Endothelial cell (in vitro differentiated cells): ENCODE measurements around the gene PHF3. TPM values are rescaled to one million over a fixed set of nuclear protein-coding genes. Genes with fewer than 3 reads are reported as not detected.
A peak's percentile ranks its signal among the peaks of the same experiment; 100 is the strongest.

Experiments used
- DNase-seq: peaks from one replicate; pipeline ENCODE4 v3.0.0; 2021; ENCODE audit warnings: low spot score
- H3K27ac Mint-ChIP-seq: one replicate; pipeline ENCODE4 v1.8.0; 2021; ENCODE audit warnings: mixed read lengths, inconsistent platforms; ENCODE audit not compliant: unreplicated experiment
- H3K27me3 Mint-ChIP-seq: one replicate; pipeline ENCODE4 v1.8.0; 2021; ENCODE audit warnings: mild to moderate bottlenecking, moderate library complexity, mixed read lengths, inconsistent platforms; ENCODE audit not compliant: unreplicated experiment
- H3K36me3 Mint-ChIP-seq: one replicate; pipeline ENCODE4 v1.8.0; 2021; ENCODE audit warnings: mild to moderate bottlenecking, low read depth, mixed read lengths, inconsistent platforms; ENCODE audit not compliant: unreplicated experiment
- H3K4me1 Mint-ChIP-seq: one replicate; pipeline ENCODE4 v1.8.0; 2021; ENCODE audit warnings: mild to moderate bottlenecking, mixed read lengths, inconsistent platforms; ENCODE audit not compliant: unreplicated experiment
- H3K4me3 Mint-ChIP-seq: one replicate; pipeline ENCODE4 v1.8.0; 2021; ENCODE audit warnings: mild to moderate bottlenecking, mixed read lengths, inconsistent platforms; ENCODE audit not compliant: unreplicated experiment
- H3K9me3 Mint-ChIP-seq: one replicate; pipeline ENCODE4 v1.8.0; 2021; ENCODE audit warnings: mixed read lengths, inconsistent platforms; ENCODE audit not compliant: unreplicated experiment
- total RNA-seq: library from RNA; stranded (reverse); fragmentation: NEBNext Ultra II Directional; extraction: Animal tissue kit (Norgen Biotek cat#: 25700); gene quantifications from one replicate; pipeline ENCODE4 v1.2.1, GENCODE V29; 2021; ENCODE audit not compliant: unreplicated experiment
- TF ChIP-seq, protein P1 (sequence below): fragments of 200-600 bp; sonication (generic); IDR thresholded peaks from one replicate; pipeline ENCODE4 v1.5.0; 2021; ENCODE audit warnings: antibody characterized with exemption; ENCODE audit not compliant: unreplicated experiment

Gene PHF3
- total RNA-seq, 1 donor from 2014 or later = 47.9 TPM

DNA sequence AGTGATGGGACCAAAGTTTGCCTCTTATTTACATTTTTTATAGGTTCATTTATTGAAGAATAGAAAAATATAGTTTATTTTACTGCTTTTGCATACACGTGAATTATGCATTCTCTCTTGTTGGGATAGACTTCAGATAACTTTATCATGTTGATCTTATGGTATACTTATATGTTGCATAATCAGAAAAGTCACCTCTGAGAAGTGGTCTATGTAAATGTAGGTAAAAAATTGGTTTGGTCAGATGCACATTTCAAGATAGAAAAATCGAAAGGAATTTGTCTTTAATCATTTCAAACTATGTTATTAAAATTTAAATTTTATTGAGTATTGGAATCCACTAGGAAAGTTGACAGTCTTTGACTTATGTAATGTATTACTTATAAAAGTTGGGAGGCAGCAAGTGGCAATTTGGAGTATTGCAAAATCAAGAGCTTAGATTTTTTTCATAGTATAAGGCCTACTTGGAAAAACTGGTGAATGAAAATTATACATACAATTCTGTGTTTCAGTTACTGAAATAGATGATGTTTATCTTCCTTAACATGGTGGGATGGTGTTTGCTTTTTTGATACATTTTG, 2.4 kb downstream of the PHF3 start:
- Mint-ChIP-seq H3K27me3 (peaks cover 11% of the 10 kb centered on the region), H3K4me3 (peak overlapping the region; percentile 47), H3K36me3 (peaks cover 8% of the 10 kb centered on the region), H3K9me3 (no peaks in the 10 kb centered on the region), H3K27ac (peak overlapping the region; percentile 67), H3K4me1 (peaks cover 31% of the 10 kb centered on the region)
- TF ChIP-seq, protein P1, sequence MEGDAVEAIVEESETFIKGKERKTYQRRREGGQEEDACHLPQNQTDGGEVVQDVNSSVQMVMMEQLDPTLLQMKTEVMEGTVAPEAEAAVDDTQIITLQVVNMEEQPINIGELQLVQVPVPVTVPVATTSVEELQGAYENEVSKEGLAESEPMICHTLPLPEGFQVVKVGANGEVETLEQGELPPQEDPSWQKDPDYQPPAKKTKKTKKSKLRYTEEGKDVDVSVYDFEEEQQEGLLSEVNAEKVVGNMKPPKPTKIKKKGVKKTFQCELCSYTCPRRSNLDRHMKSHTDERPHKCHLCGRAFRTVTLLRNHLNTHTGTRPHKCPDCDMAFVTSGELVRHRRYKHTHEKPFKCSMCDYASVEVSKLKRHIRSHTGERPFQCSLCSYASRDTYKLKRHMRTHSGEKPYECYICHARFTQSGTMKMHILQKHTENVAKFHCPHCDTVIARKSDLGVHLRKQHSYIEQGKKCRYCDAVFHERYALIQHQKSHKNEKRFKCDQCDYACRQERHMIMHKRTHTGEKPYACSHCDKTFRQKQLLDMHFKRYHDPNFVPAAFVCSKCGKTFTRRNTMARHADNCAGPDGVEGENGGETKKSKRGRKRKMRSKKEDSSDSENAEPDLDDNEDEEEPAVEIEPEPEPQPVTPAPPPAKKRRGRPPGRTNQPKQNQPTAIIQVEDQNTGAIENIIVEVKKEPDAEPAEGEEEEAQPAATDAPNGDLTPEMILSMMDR = no peak
- DNase-seq = no peak

DNA sequence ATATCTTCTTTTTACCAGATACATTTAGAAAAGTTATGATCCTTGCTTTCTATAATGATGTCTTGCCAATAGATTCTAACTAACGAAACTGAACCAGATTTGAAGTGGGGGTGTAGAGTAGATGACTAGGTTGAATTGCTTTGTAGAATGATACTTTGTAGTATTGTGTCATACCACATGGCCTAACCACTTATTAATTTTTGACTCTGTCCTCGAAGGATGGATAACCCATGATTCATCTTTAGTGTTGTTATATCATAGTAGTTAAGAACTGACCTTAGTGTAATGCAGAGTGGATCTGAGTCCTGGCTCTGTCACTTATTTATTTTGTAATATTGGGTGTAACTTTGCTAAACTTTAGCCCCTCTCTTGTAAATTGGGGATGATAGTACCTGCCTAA, 4.5 kb downstream of the PHF3 start:
- Mint-ChIP-seq H3K27ac (no peak overlapping the region), H3K9me3 (no peaks in the 10 kb centered on the region), H3K27me3 (peaks cover 9% of the 10 kb centered on the region), H3K4me1 (peaks cover 26% of the 10 kb centered on the region), H3K4me3 (no peak overlapping the region), H3K36me3 (peaks cover 8% of the 10 kb centered on the region)
- no peak for DNase-seq
- TF ChIP-seq, protein P1 = no peak

DNA sequence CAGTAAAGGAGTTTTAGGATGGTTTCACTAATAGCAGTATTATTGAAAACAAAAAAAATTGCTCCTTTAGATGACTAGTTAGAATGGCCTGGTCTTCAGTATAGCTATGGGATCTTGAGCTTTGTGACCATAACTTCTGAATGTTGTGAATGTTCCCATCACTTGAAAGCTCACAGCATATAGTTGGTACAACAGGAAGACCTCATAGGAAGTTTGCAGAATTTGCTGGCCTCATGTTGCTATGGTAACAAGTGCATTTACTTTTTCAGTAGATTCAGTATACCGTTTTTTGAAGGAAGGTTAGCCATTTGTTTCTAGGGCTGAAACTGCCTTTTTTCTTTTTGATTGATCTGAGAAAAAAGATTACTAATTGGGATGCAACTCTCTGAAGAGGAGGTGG, 8.3 kb downstream of the PHF3 start:
- H3K36me3 Mint-ChIP-seq = no peaks in the 10 kb centered on the region
- TF ChIP-seq, protein P1 = no peak
- H3K27me3 Mint-ChIP-seq = no peaks in the 10 kb centered on the region
- no peak overlapping the region for H3K4me3 Mint-ChIP-seq
- H3K4me1 Mint-ChIP-seq = peaks cover 14% of the 10 kb centered on the region
- peak overlapping the region; percentile 96 for H3K27ac Mint-ChIP-seq
- peak; percentile 15 for DNase-seq
- no peaks in the 10 kb centered on the region for H3K9me3 Mint-ChIP-seq

DNA sequence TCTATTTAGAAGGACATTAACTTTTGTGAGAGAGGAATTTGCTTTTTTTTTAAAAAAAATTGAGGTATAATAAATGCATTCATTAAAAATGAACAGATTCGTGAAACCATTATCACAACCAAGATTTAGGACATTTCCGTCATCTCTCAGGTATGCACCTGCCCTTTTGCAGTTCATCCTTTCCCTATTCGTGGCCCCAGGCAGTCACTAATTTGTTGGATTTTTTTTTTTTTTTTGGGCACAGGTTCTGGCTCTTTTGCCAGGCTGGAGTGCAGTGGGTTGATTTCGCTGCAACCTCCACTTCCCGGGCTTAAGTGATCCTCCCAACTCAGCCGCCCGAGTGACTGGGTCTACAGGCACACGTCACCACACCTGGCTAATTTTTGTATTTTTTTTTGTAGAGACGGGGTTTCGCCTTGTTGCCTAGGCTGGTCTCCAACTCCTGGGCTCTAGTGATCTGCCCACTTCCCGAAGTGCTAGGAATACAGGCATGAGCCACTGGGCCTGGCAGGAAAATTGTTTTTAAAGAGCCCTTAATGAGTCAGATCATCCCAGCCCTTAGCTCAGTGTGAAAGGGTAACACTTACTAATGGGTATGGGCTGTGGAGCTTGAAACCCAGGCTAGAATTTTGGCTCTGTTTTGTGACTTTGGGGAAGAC, 9.2 kb downstream of the PHF3 start:
- H3K4me1 Mint-ChIP-seq = peaks cover 14% of the 10 kb centered on the region
- H3K27ac Mint-ChIP-seq = peak overlapping the region; percentile 96
- no peak overlapping the region for H3K4me3 Mint-ChIP-seq
- H3K9me3 Mint-ChIP-seq = no peaks in the 10 kb centered on the region
- TF ChIP-seq, protein P1 = no peak
- H3K36me3 Mint-ChIP-seq = no peaks in the 10 kb centered on the region
- no peak for DNase-seq
- no peaks in the 10 kb centered on the region for H3K27me3 Mint-ChIP-seq

DNA sequence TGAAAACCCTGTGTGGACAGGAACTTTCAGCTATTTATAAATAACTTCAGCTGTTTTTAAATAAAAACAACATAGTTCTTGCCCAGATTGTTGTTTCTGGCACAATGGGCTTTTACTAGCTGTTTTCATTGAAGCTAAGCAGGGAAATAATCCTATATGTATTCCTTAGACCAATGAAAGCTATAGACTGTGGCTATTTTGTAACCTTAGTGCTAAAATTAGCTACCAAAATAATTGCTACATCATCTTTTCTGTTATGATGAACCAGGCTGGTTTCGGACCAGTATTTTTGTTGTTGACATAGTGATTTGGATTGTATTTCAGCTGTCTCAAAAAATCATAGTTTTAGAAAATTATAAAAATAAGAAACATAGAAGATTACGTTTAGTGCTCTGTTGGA, 13.7 kb downstream of the PHF3 start:
- Mint-ChIP-seq H3K9me3 (no peaks in the 10 kb centered on the region), H3K4me3 (no peak overlapping the region), H3K36me3 (no peaks in the 10 kb centered on the region)

More for the DNA sequence above, 13.7 kb downstream of the PHF3 start:
- Mint-ChIP-seq H3K27ac (no peak overlapping the region), H3K27me3 (no peaks in the 10 kb centered on the region), H3K4me1 (peaks cover 2% of the 10 kb centered on the region)
- no peak for DNase-seq
- TF ChIP-seq, protein P1 = no peak
